ENCODE data around the gene YY1.
"Not testable (repeated sequence)": the region's sequence is repeated elsewhere in the genome, so short reads cannot be mapped to it uniquely, and the experiment has no call there.

YY1 gene

GRCh38 chr14:100285021-100285912, 46.3 kb downstream of the YY1 start:
- DNase-seq: peak; percentile 86

GRCh38 chr14:100285913-100286400, 47.0 kb downstream of the YY1 start:
- no peak for DNase-seq

- DNase-seq: no peak
Observed at GRCh38 chr14:100286484-100287191, 47.7 kb downstream of the YY1 start.

GRCh38 chr14:100287202-100287997, 48.5 kb downstream of the YY1 start:
- no peak for DNase-seq

GRCh38 chr14:100287998-100288295, 49.0 kb downstream of the YY1 start:
- DNase-seq: not testable (repeated sequence)

- no peak for DNase-seq
Observed at GRCh38 chr14:100288382-100289185, 49.6 kb downstream of the YY1 start.

GRCh38 chr14:100289916-100290606, 51.1 kb downstream of the YY1 start:
- no peak for DNase-seq

GRCh38 chr14:100290607-100291304, 51.8 kb downstream of the YY1 start:
- no peak for DNase-seq

GRCh38 chr14:100291305-100292075, 52.5 kb downstream of the YY1 start:
- no peak for DNase-seq

GRCh38 chr14:100292301-100292775, 53.4 kb downstream of the YY1 start:
- DNase-seq: no peak

GRCh38 chr14:100292776-100293461, 54.0 kb downstream of the YY1 start:
- no peak for DNase-seq

- no peak for DNase-seq
Observed at GRCh38 chr14:100293497-100294212, 54.7 kb downstream of the YY1 start.

GRCh38 chr14:100294213-100294962, 55.4 kb downstream of the YY1 start:
- DNase-seq: no peak

GRCh38 chr14:100294963-100295330, 56.0 kb downstream of the YY1 start:
- DNase-seq: no peak

- DNase-seq: no peak
Observed at GRCh38 chr14:100295376-100296105, 56.6 kb downstream of the YY1 start.

- peak; percentile 32 for DNase-seq
Observed at GRCh38 chr14:100296106-100296651, 57.2 kb downstream of the YY1 start.

- not testable (repeated sequence) for DNase-seq
Observed at GRCh38 chr14:100296729-100297128, 57.8 kb downstream of the YY1 start.
